Mucosa of rectum (tissue), 2 donors: Measurements from ENCODE around the gene ZC3H7B.

ENCODE experiments used
- H3K27ac ChIP-seq, 2 donors: one replicate each; pipeline ENCODE4 v1.7.0; 2013; ENCODE audit warnings: inconsistent platforms in 2 of 2, low read depth in 2 of 2, low read length in 2 of 2
- H3K27me3 ChIP-seq, 2 donors: one replicate each; pipeline ENCODE4 v1.7.0; 2013; ENCODE audit warnings: low read length in 2 of 2; ENCODE audit not compliant: control insufficient read depth in 2 of 2, insufficient read depth in 2 of 2
- H3K36me3 ChIP-seq, 2 donors: one replicate each; pipeline ENCODE4 v1.7.0; 2013; ENCODE audit warnings: low read length in 2 of 2; ENCODE audit not compliant: control insufficient read depth in 2 of 2, insufficient read depth in 2 of 2
- H3K4me1 ChIP-seq, 2 donors: one replicate each; pipeline ENCODE4 v1.7.0; 2013; ENCODE audit warnings: low read length in 2 of 2, mild to moderate bottlenecking in 1 of 2; ENCODE audit not compliant: control insufficient read depth in 2 of 2, insufficient read depth in 2 of 2
- H3K4me3 ChIP-seq, 2 donors: one replicate each; pipeline ENCODE4 v1.7.0; 2013; ENCODE audit warnings: low read length in 2 of 2
- H3K9ac ChIP-seq, 2 donors: one replicate each; pipeline ENCODE4 v1.7.0; 2013; ENCODE audit warnings: low read length in 2 of 2, low read depth in 1 of 2, mild to moderate bottlenecking in 1 of 2
- H3K9me3 ChIP-seq, 2 donors: one replicate each; pipeline ENCODE4 v1.7.0; 2013; ENCODE audit warnings: low read length in 2 of 2; ENCODE audit not compliant: control insufficient read depth in 2 of 2
- donor health status: healthy.
- donor health status: Normal muscosa, but diverticular disease.

The ZC3H7B gene

DNA sequence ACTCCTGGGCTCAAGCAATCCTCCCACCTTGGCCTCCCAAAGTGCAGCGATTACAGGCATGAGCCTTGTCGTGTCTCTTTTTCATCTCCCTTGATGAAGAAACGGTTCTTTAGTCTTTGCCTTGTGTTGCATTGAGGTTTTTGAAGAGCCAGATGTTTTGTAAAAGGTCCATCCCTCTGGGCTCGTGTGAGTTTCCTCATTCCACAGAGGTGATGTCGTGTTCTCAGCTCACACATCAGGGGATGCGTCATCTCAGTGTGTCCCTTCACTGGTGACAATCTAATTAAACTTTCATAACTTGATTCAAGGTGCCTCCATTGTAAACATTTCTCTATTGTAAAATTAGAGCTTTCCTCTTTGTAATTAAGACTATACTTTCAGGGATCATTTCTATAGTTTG lies 50.7 kb downstream of the ZC3H7B start:
- Histone ChIP-seq H3K9ac (no peak overlapping the region), H3K36me3 (peaks cover 61 to 80% of the 10 kb centered on the region in 2 donors), H3K27ac (no peak overlapping the region), H3K4me3 (no peak overlapping the region), H3K9me3 (no peaks in the 10 kb centered on the region), H3K27me3 (no peaks in the 10 kb centered on the region), H3K4me1 (peaks cover 8 to 9% of the 10 kb centered on the region in 2 donors)

DNA sequence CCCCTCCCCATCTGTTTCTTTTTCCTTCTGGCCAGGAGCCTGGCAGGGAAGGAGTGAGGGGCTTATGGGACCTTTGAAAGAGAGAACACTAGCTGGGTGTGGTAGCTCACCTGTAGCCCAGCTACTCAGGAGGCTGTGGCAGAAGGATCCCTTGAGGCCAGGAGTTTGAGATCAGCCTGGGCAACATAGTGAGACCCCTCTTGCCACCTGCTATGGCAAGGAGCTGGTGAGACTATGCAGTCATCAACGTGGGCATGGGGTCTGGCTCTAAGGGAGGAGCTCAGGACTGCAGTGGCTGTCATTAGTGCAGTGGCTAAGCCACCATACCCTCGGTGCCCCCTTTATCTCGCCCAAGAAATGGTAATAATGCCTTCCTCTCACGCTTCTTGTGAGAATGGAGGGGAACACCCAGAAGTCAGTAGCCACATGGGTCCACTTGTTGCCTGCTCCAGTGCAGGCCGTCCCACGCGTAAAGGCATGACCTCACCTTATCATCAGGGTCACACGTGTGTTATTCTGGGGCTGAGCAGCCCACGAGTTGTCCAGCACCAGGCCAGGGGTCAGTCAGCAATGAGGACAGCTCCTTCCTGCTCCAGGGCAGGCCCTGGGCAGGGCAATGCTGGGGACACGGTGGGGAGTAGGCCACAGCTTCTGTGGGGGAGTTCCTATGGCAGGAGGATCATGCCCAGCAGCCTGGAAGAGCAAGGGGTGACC lies 52.7 kb downstream of the ZC3H7B start:
- Histone ChIP-seq H3K27me3 (no peaks in the 10 kb centered on the region), H3K36me3 (peaks cover 45 to 71% of the 10 kb centered on the region in 2 donors), H3K4me1 (peaks cover 8 to 9% of the 10 kb centered on the region in 2 donors), H3K9me3 (no peaks in the 10 kb centered on the region), H3K9ac (no peak overlapping the region), H3K27ac (no peak overlapping the region), H3K4me3 (no peak overlapping the region)

DNA sequence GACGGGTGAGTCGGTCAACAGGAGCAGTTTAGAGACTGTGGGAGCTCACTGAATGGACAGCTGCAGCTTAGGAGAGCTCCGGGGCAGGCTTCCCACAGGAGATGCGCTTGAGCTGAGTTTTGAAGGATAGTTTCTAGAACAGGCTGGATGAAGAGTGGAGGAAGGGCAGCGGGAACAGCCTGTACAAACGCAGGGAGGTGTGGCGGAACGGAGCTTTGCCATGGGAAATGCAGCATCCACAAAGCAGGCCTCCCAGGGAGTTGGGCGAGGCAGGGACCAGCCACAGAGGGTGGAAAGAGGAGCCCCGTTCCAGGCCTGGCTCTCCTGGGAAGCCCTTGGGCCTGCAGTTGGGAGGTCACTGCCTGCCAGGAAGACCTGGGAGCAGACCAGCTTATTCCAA lies 53.7 kb downstream of the ZC3H7B start:
- H3K9ac ChIP-seq = no peak overlapping the region
- no peaks in the 10 kb centered on the region for H3K9me3 ChIP-seq
- H3K4me1 ChIP-seq = peaks cover 5 to 8% of the 10 kb centered on the region in 2 donors
- no peak overlapping the region for H3K4me3 ChIP-seq
- peaks cover 42 to 62% of the 10 kb centered on the region in 2 donors for H3K36me3 ChIP-seq
- no peaks in the 10 kb centered on the region for H3K27me3 ChIP-seq
- H3K27ac ChIP-seq = no peak overlapping the region

DNA sequence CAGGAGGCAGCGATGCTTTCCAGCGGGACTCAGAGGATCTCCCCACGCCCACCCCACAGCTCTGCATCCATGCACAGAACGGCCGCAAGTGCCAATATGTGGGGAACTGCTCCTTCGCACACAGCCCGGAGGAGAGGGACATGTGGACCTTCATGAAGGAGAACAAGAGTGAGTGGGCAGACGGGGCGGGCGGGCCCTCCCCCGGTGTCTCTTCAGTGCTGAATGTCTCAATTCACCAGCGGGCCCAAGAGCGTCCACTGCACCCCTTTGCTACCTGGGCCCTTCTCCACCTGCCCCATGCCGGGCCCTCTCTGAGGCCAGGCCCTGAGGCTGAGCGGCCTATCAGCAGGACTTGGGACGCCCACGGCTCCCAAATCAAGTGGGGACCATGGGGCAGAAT lies 54.6 kb downstream of the ZC3H7B start:
- Histone ChIP-seq H3K27me3 (no peaks in the 10 kb centered on the region), H3K4me3 (no peak overlapping the region), H3K27ac (no peak overlapping the region), H3K36me3 (peaks cover 37 to 54% of the 10 kb centered on the region in 2 donors), H3K9me3 (no peaks in the 10 kb centered on the region), H3K4me1 (peaks cover under 1 to 2% of the 10 kb centered on the region in 2 donors), H3K9ac (no peak overlapping the region)

DNA sequence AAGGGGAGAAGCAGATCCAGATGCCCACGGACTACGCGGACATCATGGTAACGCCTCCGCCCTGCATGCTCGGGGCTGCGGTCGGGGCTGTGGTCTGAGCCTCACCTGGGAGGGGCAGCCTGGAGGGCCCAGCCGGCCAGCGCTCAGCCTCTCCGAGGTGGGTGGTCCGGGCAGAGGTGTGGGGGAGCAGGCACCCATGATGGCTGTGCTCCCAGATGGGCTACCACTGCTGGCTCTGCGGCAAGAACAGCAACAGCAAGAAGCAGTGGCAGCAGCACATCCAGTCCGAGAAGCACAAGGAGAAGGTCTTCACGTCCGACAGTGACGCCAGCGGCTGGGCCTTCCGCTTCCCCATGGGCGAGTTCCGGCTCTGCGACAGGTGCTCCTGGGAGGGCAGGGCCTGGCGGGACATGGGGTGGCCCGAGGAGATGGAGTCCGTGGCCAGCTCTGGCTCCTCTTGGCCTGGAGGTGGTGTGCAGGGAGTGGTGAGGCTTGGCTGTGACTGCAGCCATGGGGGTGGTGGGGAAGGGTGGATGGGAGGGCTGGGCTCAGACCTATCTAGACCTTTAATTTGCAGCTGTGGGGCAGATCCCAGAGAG lies 55.2 kb downstream of the ZC3H7B start:
- Histone ChIP-seq H3K27me3 (no peaks in the 10 kb centered on the region), H3K36me3 (peaks cover 34 to 49% of the 10 kb centered on the region in 2 donors), H3K9me3 (no peaks in the 10 kb centered on the region), H3K27ac (no peak overlapping the region), H3K9ac (no peak overlapping the region), H3K4me1 (peaks cover 0 to 2% of the 10 kb centered on the region in 2 donors), H3K4me3 (no peak overlapping the region)

DNA sequence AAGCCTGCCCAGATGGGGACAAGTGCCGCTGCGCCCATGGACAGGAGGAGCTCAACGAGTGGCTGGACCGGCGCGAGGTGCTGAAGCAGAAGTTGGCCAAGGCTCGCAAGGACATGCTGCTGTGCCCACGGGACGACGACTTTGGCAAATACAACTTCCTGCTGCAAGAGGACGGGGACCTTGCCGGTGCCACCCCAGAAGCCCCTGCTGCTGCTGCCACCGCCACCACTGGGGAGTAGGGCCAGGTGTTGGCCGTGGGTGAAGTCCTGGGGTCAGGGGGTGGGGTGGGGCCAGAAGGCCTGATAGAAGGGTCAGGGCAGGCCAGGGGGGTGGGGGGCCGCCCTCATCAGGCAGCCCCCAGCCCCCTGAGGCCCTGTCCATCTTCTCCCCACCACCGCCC lies 55.9 kb downstream of the ZC3H7B start:
- Histone ChIP-seq H3K4me3 (no peak overlapping the region), H3K9ac (no peak overlapping the region), H3K27me3 (no peaks in the 10 kb centered on the region), H3K4me1 (peaks cover 0 to 2% of the 10 kb centered on the region in 2 donors), H3K36me3 (peaks cover 29 to 43% of the 10 kb centered on the region in 2 donors), H3K9me3 (no peaks in the 10 kb centered on the region), H3K27ac (no peak overlapping the region)

DNA sequence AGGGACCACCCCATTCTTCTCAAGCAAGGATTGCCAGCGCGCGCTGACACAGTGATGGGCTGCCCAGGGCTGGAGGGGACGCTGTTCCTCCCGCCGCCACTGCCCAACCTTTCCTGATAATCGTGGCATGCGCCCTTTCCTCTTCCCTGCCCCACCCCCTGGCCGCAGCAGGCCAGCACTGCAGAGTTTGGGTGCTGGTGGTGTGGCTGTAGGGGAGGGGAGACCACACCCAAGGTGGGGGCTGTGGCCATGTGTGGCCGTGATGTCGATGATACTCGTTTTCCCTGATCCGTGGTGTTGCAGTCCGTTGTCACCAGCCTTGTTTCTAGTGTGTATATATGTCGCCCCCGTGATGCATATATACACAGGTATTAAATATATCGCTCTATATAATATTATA lies 57.6 kb downstream of the ZC3H7B start:
- H3K9ac ChIP-seq = no peak overlapping the region
- no peak overlapping the region for H3K27ac ChIP-seq
- H3K4me1 ChIP-seq = peaks cover 0 to 2% of the 10 kb centered on the region in 2 donors
- H3K9me3 ChIP-seq = no peaks in the 10 kb centered on the region
- no peak overlapping the region for H3K4me3 ChIP-seq
- H3K36me3 ChIP-seq = peaks cover 28 to 38% of the 10 kb centered on the region in 2 donors
- H3K27me3 ChIP-seq = no peaks in the 10 kb centered on the region

DNA sequence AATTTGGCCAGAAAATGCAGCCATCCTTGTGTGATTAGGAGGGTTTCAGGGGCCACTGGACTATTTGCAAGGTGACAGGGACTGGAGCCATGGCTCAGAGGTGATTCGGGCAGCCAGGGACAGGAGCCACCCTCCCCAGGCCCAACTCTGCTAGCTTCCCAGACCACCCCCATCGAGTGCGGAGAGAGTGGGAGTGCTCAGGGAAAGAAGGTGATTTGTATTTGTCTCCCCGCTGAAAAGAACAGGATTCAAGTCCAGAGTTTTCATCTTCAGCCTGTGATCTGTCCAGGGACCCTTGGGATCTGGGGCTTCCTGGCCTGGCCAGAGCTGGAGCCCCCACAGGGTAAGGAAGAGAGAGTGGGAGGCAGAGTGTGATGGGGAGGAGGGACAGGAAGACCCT lies 58.1 kb downstream of the ZC3H7B start:
- peaks cover 23 to 34% of the 10 kb centered on the region in 2 donors for H3K36me3 ChIP-seq
- H3K27ac ChIP-seq = no peak overlapping the region

DNA sequence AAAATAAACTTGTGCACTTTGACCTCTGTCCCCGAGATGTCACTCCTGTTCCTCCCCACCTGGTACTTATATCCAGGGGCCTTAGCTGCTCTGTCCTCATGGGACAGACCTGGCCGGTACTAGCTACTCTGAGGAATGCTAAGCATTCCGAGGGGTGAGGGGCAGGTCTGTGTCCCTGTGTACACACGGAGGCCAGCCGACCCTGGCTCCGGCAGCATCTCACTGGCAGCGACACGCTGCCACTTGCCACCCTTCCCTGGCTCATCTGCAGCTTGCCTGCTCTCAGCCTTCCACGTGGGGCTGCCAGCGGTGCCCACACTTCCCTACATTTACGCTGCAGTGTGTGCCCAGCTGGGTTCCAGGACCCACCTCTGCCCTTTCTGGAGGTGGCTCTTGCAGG lies 58.8 kb downstream of the ZC3H7B start:
- H3K36me3 ChIP-seq = peaks cover 17 to 28% of the 10 kb centered on the region in 2 donors
- peaks cover 2% of the 10 kb centered on the region in 2 donors for H3K4me1 ChIP-seq
- no peaks in the 10 kb centered on the region for H3K9me3 ChIP-seq
- H3K27me3 ChIP-seq = no peaks in the 10 kb centered on the region
- H3K27ac ChIP-seq = no peak overlapping the region
- no peak overlapping the region for H3K9ac ChIP-seq
- H3K4me3 ChIP-seq = no peak overlapping the region

More for the DNA sequence above, 58.1 kb downstream of the ZC3H7B start:
- Histone ChIP-seq H3K9me3 (no peaks in the 10 kb centered on the region), H3K4me1 (peaks cover 0 to 2% of the 10 kb centered on the region in 2 donors), H3K27me3 (no peaks in the 10 kb centered on the region), H3K4me3 (no peak overlapping the region), H3K9ac (no peak overlapping the region)

DNA sequence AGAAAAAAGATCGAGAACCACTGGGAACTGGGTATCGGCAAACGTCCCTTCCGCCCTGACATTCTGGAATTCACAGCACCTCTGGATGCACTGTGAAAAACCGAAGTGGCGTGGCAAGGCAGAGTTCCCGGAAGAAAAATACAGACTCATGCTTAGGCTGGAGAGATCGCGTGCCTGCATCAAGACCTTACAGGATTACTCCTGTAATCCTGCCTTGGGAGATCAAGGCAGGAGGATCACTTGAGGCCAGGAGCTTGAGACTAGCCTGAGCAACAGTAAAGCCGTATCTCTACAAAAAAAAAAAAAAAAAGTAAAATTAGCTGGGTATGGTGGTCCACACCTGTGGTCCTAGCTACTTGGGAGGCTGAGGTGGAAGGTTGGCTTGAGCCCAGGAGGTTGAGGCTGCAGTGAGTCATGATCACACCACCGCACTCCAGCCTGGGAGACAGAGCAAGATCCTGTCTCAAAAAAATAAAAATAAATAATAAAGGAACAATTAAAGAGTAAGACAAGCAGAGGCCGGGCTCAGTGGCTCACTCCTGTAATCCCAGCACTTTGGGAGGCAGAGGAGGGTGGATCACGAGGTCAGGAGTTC lies 60.5 kb downstream of the ZC3H7B start:
- peaks cover 7 to 11% of the 10 kb centered on the region in 2 donors for H3K4me1 ChIP-seq
- no peaks in the 10 kb centered on the region for H3K27me3 ChIP-seq
- H3K36me3 ChIP-seq = peaks cover 3 to 13% of the 10 kb centered on the region in 2 donors
- H3K9me3 ChIP-seq = no peaks in the 10 kb centered on the region
- no peak overlapping the region for H3K4me3 ChIP-seq
- no peak overlapping the region for H3K27ac ChIP-seq
- no peak overlapping the region for H3K9ac ChIP-seq
